Progenitor cell of endocrine pancreas (in vitro differentiated cells): ENCODE measurements around the gene TBPL2. TPM values are rescaled to one million over a fixed set of nuclear protein-coding genes. Genes with fewer than 3 reads are reported as not detected.

Experiments
- DNase-seq: peaks from one replicate; pipeline ENCODE4 v3.0.0; 2021; ENCODE audit warnings: low spot score; ENCODE audit not compliant: unreplicated experiment
- H3K27ac Mint-ChIP-seq: 2 replicates; pipeline ENCODE4 v1.8.0; 2021; ENCODE audit warnings: mild to moderate bottlenecking, moderate library complexity, mixed read lengths
- H3K27me3 Mint-ChIP-seq: 2 replicates; pipeline ENCODE4 v1.8.0; 2021; ENCODE audit warnings: mixed read lengths
- H3K36me3 Mint-ChIP-seq: 2 replicates; pipeline ENCODE4 v1.8.0; 2022; ENCODE audit warnings: mixed read lengths; ENCODE audit not compliant: insufficient read depth
- H3K4me1 Mint-ChIP-seq: 2 replicates; pipeline ENCODE4 v1.8.0; 2021; ENCODE audit warnings: low read depth, mixed read lengths
- H3K4me3 Mint-ChIP-seq: 2 replicates; pipeline ENCODE4 v1.8.0; 2021; ENCODE audit warnings: low read depth, mild to moderate bottlenecking, moderate library complexity, mixed read lengths
- H3K9me3 Mint-ChIP-seq: 2 replicates; pipeline ENCODE4 v1.8.0; 2021; ENCODE audit warnings: low read depth, mixed read lengths
- total RNA-seq: library from RNA; stranded (reverse); gene quantifications from 2 replicates; pipeline ENCODE4 v1.2.1, GENCODE V29; 2021
- TF ChIP-seq, protein P1 (sequence below): fragments of 200-600 bp; sonication (generic); IDR thresholded peaks from one replicate; pipeline ENCODE4 v1.5.0; 2021; ENCODE audit warnings: antibody characterized with exemption, mild to moderate bottlenecking; ENCODE audit not compliant: unreplicated experiment

The TBPL2 gene
- total RNA-seq, 1 donor from 2014 or later: not detected

- no peaks in the 10 kb centered on the region for H3K4me1 Mint-ChIP-seq
- H3K36me3 Mint-ChIP-seq: no peaks in the 10 kb centered on the region
- H3K4me3 Mint-ChIP-seq: no peak overlapping the region
- TF ChIP-seq, protein P1, sequence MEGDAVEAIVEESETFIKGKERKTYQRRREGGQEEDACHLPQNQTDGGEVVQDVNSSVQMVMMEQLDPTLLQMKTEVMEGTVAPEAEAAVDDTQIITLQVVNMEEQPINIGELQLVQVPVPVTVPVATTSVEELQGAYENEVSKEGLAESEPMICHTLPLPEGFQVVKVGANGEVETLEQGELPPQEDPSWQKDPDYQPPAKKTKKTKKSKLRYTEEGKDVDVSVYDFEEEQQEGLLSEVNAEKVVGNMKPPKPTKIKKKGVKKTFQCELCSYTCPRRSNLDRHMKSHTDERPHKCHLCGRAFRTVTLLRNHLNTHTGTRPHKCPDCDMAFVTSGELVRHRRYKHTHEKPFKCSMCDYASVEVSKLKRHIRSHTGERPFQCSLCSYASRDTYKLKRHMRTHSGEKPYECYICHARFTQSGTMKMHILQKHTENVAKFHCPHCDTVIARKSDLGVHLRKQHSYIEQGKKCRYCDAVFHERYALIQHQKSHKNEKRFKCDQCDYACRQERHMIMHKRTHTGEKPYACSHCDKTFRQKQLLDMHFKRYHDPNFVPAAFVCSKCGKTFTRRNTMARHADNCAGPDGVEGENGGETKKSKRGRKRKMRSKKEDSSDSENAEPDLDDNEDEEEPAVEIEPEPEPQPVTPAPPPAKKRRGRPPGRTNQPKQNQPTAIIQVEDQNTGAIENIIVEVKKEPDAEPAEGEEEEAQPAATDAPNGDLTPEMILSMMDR: no peak
- H3K27me3 Mint-ChIP-seq: peaks cover 11% of the 10 kb centered on the region
- DNase-seq: no peak
- H3K27ac Mint-ChIP-seq: no peak overlapping the region
- H3K9me3 Mint-ChIP-seq: no peaks in the 10 kb centered on the region
Observed at GRCh38 chr14:55441286-55441685, 870 bp upstream of the TBPL2 start.

- Mint-ChIP-seq H3K27me3 (peaks cover 11% of the 10 kb centered on the region), H3K27ac (no peak overlapping the region), H3K4me3 (no peak overlapping the region), H3K4me1 (peaks cover 8% of the 10 kb centered on the region), H3K36me3 (no peaks in the 10 kb centered on the region), H3K9me3 (no peaks in the 10 kb centered on the region)
- DNase-seq: no peak
- TF ChIP-seq, protein P1: peak; percentile 61
Observed at GRCh38 chr14:55438066-55438683, 2.2 kb downstream of the TBPL2 start.

- no peak overlapping the region for H3K27ac Mint-ChIP-seq
- H3K4me1 Mint-ChIP-seq: peaks cover 8% of the 10 kb centered on the region
- DNase-seq: no peak
- no peaks in the 10 kb centered on the region for H3K36me3 Mint-ChIP-seq
- H3K9me3 Mint-ChIP-seq: no peaks in the 10 kb centered on the region
- TF ChIP-seq, protein P1: no peak
- peaks cover 11% of the 10 kb centered on the region for H3K27me3 Mint-ChIP-seq
- no peak overlapping the region for H3K4me3 Mint-ChIP-seq
Observed at GRCh38 chr14:55436931-55437330, 3.5 kb downstream of the TBPL2 start.

DNA sequence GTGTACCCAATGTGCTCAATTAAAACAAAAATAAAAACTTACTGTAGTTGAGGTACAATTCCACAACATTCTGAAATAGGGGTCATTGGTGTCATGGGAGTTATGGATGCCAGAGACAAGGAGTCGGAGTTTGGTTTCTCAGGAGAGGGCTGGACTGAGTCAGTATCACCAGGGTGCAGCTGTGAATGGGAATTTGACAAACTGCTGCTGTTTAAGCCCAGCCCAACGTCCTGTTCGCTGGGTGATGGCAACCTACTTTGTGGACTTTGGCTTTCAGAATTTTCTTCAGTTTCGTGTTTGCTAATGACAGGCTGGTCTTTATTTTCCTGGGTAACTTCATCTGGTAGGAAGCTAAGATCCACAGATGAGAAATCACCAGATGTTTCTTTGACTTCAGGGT lies 3.9 kb downstream of the TBPL2 start:
- Mint-ChIP-seq H3K4me1 (peaks cover 8% of the 10 kb centered on the region), H3K27me3 (peaks cover 11% of the 10 kb centered on the region), H3K4me3 (no peak overlapping the region), H3K27ac (no peak overlapping the region), H3K9me3 (no peaks in the 10 kb centered on the region), H3K36me3 (no peaks in the 10 kb centered on the region)
- TF ChIP-seq, protein P1: no peak
- no peak for DNase-seq

DNA sequence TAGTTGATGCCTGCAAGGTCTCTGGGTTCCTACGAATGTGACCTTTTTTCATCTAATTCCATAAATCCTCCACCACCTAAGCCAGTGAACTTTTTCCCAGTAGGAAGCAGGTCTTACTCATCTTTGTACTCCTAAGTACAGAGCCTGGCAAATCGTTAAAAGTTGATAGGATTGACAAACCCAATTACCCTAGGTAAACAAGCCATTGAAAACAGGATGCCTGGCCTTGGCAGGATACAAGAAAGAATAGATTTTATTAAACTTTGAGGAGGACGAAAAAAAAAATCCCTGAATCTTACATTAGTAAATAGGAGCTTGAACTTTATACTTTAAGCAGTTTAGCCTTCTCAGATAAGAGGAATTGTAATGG lies 5.6 kb downstream of the TBPL2 start:
- no peak overlapping the region for H3K27ac Mint-ChIP-seq
- no peak for DNase-seq
- H3K4me3 Mint-ChIP-seq: no peak overlapping the region
- peaks cover 10% of the 10 kb centered on the region for H3K4me1 Mint-ChIP-seq
- H3K36me3 Mint-ChIP-seq: no peaks in the 10 kb centered on the region
- TF ChIP-seq, protein P1: no peak
- H3K9me3 Mint-ChIP-seq: no peaks in the 10 kb centered on the region
- peaks cover 11% of the 10 kb centered on the region for H3K27me3 Mint-ChIP-seq
